Measurements from ENCODE around the gene SMAD7. TPM values are rescaled to one million over a fixed set of nuclear protein-coding genes. Genes with fewer than 3 reads are reported as not detected.

The SMAD7 gene
- total and polyA plus RNA-seq, 10 of the 15 experiments (the other 5 are each of a cell fraction or from before 2014, with no cell fraction given) = 1.3 to 22.5 (median 8.0) TPM

DNA sequence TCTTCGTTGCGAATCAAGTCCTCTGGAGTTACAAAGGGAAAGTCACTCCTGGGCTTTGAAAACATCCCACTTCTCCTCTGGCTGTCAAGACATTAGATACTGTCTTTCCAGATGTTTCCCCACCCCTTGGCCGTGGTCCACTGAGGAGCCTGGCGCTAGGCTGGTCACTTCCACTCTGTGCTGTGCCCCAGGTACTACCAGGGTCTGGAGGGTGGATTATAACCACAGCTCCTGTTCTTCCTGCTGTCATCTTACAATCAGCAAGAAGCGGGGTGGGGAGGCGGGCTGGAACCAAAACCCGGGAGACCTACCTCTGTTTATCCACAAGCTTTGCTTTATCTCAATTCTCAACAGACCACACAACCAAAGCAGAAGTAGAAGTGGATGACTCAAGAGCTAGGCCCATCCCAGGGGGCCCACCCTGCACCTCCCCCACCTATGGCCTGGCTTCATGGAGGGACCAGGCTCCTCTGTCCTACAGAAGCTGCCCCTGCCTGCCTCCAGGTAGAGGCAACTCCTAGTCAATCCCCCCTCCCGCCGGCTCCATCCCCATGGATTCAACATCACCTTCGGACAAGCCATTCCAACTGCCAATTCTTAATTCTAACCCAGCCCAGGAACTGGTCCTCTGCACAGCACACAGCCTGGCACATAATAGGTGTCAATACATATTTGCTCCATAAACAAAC, 17.8 kb downstream of the SMAD7 start:
- ChIA-PET CTCF (interaction anchor here (1.2 to 2.0 kb wide), 7 partner anchors 9 to 155 kb away, joined by 3 to 6 read pairs (median 4); no protein-coding TSS in a partner anchor), POLR2A (interaction anchor here (0.9 to 8.1 kb wide), 8 partner anchors 14 to 131 kb away, joined by 3 to 71 read pairs (median 6); partner anchors contain the start of gene SMAD7), RAD21 (ENCODE audit: unreplicated experiment) (interaction anchor here (0.7 to 3.8 kb wide), 16 partner anchors 9 to 229 kb away, joined by 3 to 41 read pairs (median 6); no protein-coding TSS in a partner anchor), SMC1A (ENCODE audit: uncharacterized antibody, unreplicated experiment) (interaction anchor here (0.7 to 7.1 kb wide), 11 partner anchors 13 to 156 kb away, joined by 3 to 55 read pairs (median 6); no protein-coding TSS in a partner anchor)
- in situ Hi-C loops (cut with MboI) = loop anchor here (25.0 kb wide), 1 partner anchor 1354 kb away; the partner anchor contains the start of genes CXXC1 and MBD1
- peak overlapping the region; percentile 96 for H3K27ac ChIP-seq (ENCODE audit: control insufficient read depth, insufficient read depth)
- H3K4me1 ChIP-seq (ENCODE audit: control insufficient read depth, insufficient read depth, low read length) = peaks cover 74% of the 10 kb centered on the region
- H3K9me3 ChIP-seq (replicated peaks; ENCODE audit: control insufficient read depth, insufficient read depth, low read length) = no peaks in the 10 kb centered on the region
- H3K36me3 ChIP-seq (ENCODE audit: control insufficient read depth in 2 of 2, insufficient read depth in 2 of 2, low read length in 1 of 2) = peaks cover 5 to 9% of the 10 kb centered on the region in 2 experiments
- no peak overlapping the region for H2AFZ ChIP-seq (ENCODE audit: control insufficient read depth, low read depth, low read length)
- no peaks in the 10 kb centered on the region for H4K20me1 ChIP-seq (ENCODE audit: control insufficient read depth, insufficient read depth)
- H3K9ac ChIP-seq (ENCODE audit: control insufficient read depth, insufficient read depth, low read length) = peak overlapping the region; percentile 64
- no peaks in the 10 kb centered on the region for H3K27me3 ChIP-seq (replicated peaks in 1 of 2; ENCODE audit: control insufficient read depth in 2 of 2, insufficient read depth in 2 of 2, low read length in 1 of 2)
- peak overlapping the region; percentile 99 for H3K4me2 ChIP-seq (ENCODE audit: control insufficient read depth, insufficient read depth)
- no peak for FAIRE-seq
- 8% methylated on average over 10 of the region's 10 CpGs for WGBS (ENCODE audit: insufficient coverage, insufficient replicate concordance, low lambda C conversion rate, missing lambda C conversion rate)
- H3K4me3 ChIP-seq = peak overlapping the region; percentile 69
- ATAC-seq = peak; percentile 42
- H3K79me2 ChIP-seq (ENCODE audit: control insufficient read depth, insufficient read depth, low read length) = peaks cover 99% of the 10 kb centered on the region
- no TSS peak for BruUV-seq (replicated peaks)
- intact Hi-C loops (cut with micrococcal nuclease; ENCODE audit: unreplicated experiment) = loop anchor here (5.0 kb wide), 2 partner anchors 66 to 101 kb away; no protein-coding TSS in a partner anchor
- no peak for DNase-seq (ENCODE audit: low read depth, low spot score)
- TF ChIP-seq ETV6 (conservative IDR thresholded peaks at IDR 0.05 in 1 of 2, IDR thresholded peaks at IDR 0.05 in 1 of 2; ENCODE audit: borderline replicate concordance in 1 of 2, low read depth in 1 of 2) = peak in 1 of 2 experiments; percentile 1; a peak in 1 of 4 replicates
- no peak for TF ChIP-seq FOXK2 (IDR thresholded peaks at IDR 0.05)
- no peak for TF ChIP-seq NRF1 (conservative IDR thresholded peaks at IDR 0.05; ENCODE audit: low read depth, low read length)
- TF ChIP-seq CUX1 (IDR thresholded peaks at IDR 0.05; ENCODE audit: insufficient replicate concordance, low read depth, low read length) = no peak
- TF ChIP-seq EED (IDR thresholded peaks at IDR 0.05; ENCODE audit: low read depth) = peak; percentile 48; the same call in 1 of the 2 replicates
- no peak for TF ChIP-seq NKRF (conservative IDR thresholded peaks at IDR 0.05)
- no peak for TF ChIP-seq HDGF (IDR thresholded peaks at IDR 0.05)
- TF ChIP-seq LARP7 (IDR thresholded peaks at IDR 0.05) = no peak
- TF ChIP-seq BCL11A (IDR thresholded peaks at IDR 0.05; ENCODE audit: low read depth, low read length) = 0 out of 2 replicates have a peak, but pooled peaks have one; percentile 4
- TF ChIP-seq ZNF622 (IDR thresholded peaks at IDR 0.05) = no peak
- TF ChIP-seq CBX3 (IDR thresholded peaks at IDR 0.05; ENCODE audit: borderline replicate concordance, low read depth) = no peak
- TF ChIP-seq ATF2 (IDR thresholded peaks at IDR 0.05; ENCODE audit: low read length) = no peak
- no peak for TF ChIP-seq MYC (IDR thresholded peaks at IDR 0.05; ENCODE audit: insufficient read depth, insufficient read length, insufficient replicate concordance, low read length, severe bottlenecking)
- peak; percentile 54; the same call in 1 of the 2 replicates for TF ChIP-seq MTA3 (IDR thresholded peaks at IDR 0.05; ENCODE audit: borderline replicate concordance, low read length)
